K562 (cell line): ENCODE results near the gene URB2.

Experiments
- CTCF ChIP-seq, 3 experiments: IDR thresholded peaks in 2 of 3; conservative IDR thresholded peaks in 1 of 3; 2 replicates each; pipeline ENCODE4 v1.5.1; 2011 to 2012; ENCODE audit warnings: low read length in 3 of 3, mild to moderate bottlenecking in 3 of 3, control low read depth in 2 of 3, improper control_type of control experiment in 1 of 3, inconsistent platforms in 1 of 3, low read depth in 1 of 3, mixed read lengths in 1 of 3, moderate library complexity in 1 of 3; ENCODE audit not compliant: insufficient read depth in 2 of 3
- FOSL1 ChIP-seq: fragments of 200-800 bp; sonication (Bioruptor generic); conservative IDR thresholded peaks from 2 replicates; pipeline ENCODE4 v1.6.1; 2016; ENCODE audit warnings: missing genetic modification characterization, missing compliant biosample characterization
- POLR2A ChIP-seq: fragments of 450-650 bp; conservative IDR thresholded peaks from 2 replicates; pipeline ENCODE4 v1.6.1; 2016
- RBM34 ChIP-seq: fragments of 200-400 bp; formaldehyde crosslinking; IDR thresholded peaks from 2 replicates; pipeline ENCODE4 v1.6.1; 2018; ENCODE audit warnings: low read length, borderline replicate concordance; ENCODE audit not compliant: insufficient read depth
- SMC3 ChIP-seq: conservative IDR thresholded peaks from 2 replicates; pipeline ENCODE4 v1.6.1; 2011; ENCODE audit warnings: low read depth, low read length, improper control_type of control experiment; ENCODE audit not compliant: insufficient read depth
- TBL1XR1 ChIP-seq, 2 experiments: IDR thresholded peaks; 2 replicates each; pipeline ENCODE4 v1.6.1; 2012; ENCODE audit warnings: improper control_type of control experiment in 2 of 2, low read length in 2 of 2, mild to moderate bottlenecking in 1 of 2
- ZNF133 ChIP-seq: fragments of 250-450 bp; sonication (Bioruptor Pico); IDR thresholded peaks from 2 replicates; pipeline ENCODE4 v1.4.0; 2020; ENCODE audit warnings: mild to moderate bottlenecking

DNA sequence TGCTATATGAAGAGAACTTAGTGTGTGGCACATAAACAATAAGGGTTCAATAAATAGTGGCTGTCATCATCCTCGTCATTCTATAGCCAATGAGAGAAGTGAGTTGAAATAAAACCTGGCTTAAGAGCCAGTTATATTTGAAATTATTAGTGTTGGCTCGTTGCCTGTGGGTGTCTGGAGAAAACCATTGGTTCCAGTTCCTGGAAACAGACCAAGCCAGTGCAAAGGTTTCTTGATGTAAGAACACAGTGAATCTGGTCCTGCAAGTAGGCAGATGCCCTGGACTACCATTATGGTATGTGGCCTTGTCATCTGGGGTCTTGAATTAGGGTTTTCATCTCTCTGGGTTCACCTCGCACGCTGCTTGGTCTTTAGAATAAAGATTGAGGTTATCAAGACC lies 43.3 kb downstream of the URB2 start:
- TF ChIP-seq RBM34, result no peak
- no peak for TF ChIP-seq CTCF (IDR thresholded peaks at IDR 0.05 in 2 of 3, conservative IDR thresholded peaks at IDR 0.05 in 1 of 3; ENCODE audit: insufficient read depth in 2 of 3, low read depth in 1 of 3, low read length in 3 of 3)
- no peak for TF ChIP-seq TBL1XR1 (IDR thresholded peaks at IDR 0.05; ENCODE audit: low read length in 2 of 2)
- TF ChIP-seq POLR2A, result no peak
- no peak for TF ChIP-seq ZNF133
- no peak for TF ChIP-seq SMC3
- no peak for TF ChIP-seq FOSL1 (tag)
